GM20000 (cell line): ENCODE data around the gene LRRC8E.

Experiments
- DNase-seq: peaks from one replicate; pipeline ENCODE4 v3.0.0; 2012; ENCODE audit warnings: low spot score
- TF ChIP-seq, protein P1 (sequence below): IDR thresholded peaks from 2 replicates; pipeline ENCODE4 v1.5.1; 2012; ENCODE audit warnings: mild to moderate bottlenecking, control low read depth; ENCODE audit errors: extremely low read depth, missing control alignments

Gene LRRC8E

GRCh38 chr19:7870571-7871436, 17.5 kb upstream of the LRRC8E start:
- peak; percentile 68 for DNase-seq

DNA sequence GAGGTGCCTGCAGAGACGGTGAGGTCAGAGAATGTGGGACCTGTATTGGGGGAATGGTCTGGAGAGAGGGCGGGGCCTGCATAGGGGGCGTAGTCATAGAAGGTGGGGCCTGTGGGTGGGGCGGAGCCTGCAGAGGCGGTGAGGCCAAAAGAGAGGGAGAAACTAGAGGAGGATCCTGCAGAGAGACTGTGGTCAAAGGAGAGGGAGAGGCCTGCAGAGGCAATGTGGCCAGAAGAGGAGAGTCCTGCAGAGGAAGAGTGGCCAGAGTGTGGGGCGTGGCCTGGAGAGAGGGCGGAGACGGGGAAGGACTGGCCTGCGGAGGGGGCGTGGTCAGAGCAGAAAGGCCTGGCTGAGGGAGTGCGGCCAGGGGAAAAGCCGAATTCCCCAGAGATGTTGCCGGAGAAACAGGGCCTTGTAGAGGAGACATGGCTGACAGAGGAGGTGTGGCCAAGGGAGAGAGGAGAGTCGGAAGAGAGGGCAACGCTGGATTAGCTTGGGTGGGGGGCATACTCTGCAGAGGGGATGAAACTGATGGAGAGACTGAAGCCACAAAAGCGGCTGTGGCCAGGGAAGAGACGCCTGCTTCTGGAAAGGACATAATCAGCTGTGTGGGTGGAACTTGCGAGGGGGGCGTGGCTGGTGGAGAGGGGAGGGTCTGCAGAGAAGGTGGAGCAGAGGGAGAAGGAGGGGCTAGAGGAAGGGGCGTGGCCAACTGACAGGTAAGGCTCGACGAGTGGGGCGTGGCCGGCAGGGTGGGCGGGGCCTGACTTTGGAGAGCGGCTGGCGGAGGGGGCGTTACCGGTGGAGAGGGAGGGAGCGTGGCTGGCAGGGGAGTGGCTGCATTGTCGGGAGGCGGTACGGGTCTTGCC, 16.6 kb upstream of the LRRC8E start:
- TF ChIP-seq, protein P1, sequence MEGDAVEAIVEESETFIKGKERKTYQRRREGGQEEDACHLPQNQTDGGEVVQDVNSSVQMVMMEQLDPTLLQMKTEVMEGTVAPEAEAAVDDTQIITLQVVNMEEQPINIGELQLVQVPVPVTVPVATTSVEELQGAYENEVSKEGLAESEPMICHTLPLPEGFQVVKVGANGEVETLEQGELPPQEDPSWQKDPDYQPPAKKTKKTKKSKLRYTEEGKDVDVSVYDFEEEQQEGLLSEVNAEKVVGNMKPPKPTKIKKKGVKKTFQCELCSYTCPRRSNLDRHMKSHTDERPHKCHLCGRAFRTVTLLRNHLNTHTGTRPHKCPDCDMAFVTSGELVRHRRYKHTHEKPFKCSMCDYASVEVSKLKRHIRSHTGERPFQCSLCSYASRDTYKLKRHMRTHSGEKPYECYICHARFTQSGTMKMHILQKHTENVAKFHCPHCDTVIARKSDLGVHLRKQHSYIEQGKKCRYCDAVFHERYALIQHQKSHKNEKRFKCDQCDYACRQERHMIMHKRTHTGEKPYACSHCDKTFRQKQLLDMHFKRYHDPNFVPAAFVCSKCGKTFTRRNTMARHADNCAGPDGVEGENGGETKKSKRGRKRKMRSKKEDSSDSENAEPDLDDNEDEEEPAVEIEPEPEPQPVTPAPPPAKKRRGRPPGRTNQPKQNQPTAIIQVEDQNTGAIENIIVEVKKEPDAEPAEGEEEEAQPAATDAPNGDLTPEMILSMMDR = no peak
- peak; percentile 86 for DNase-seq

More at GRCh38 chr19:7870571-7871436, 17.5 kb upstream of the LRRC8E start:
- TF ChIP-seq, protein P1 = no peak

GRCh38 chr19:7872306-7873204, 15.8 kb upstream of the LRRC8E start:
- no peak for DNase-seq
- TF ChIP-seq, protein P1 = no peak

DNA sequence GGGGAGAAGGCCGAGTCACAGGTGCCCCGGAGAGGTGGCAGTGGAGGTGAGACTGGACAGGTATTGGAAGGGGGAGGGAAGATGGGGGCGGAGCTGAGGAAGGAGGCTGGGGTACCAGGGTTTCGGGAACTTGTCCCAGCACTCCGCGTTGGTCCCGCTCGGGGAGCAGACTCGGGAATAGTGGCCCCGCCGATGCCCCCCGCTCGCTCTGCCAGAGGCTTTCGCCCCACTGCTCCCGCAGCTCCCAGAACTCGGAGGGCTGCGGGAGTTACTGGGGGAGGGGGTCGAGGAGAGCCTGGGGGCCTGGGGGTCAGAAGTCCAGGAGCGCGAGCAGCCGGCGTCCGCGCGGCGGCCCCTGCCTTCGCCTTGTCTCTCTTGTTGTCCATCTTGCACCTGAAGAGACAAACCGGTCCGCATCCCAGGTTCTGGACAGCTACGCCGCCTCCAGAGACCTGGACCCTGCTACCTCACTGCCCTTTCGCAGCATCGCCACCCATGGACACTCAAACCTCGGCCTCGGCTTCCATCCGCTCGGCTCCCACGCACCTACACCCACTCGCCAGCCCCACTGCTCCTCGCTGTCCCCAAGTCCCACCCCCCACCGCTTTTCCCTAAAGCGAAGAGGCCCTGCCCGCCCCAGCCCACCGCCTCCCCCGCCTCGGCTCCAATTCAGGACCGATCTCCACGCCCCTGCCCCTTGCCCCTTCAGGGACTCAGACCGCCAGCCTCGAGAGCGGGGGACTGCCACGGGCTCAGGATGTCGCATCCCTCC, 14.8 kb upstream of the LRRC8E start:
- DNase-seq = no peak
- TF ChIP-seq, protein P1 = no peak

- TF ChIP-seq, protein P1 = no peak
- no peak for DNase-seq
Measured at GRCh38 chr19:7874076-7874896, 14.0 kb upstream of the LRRC8E start, which contains the start of gene PRR36. Gene PRR36 (minus strand): TSS chr19:7874390. CDS start chr19:7873689, 701 bp downstream.

- TF ChIP-seq, protein P1 = no peak
- DNase-seq = no peak
Measured at GRCh38 chr19:7874897-7875273, 13.4 kb upstream of the LRRC8E start.
